T-helper 1 cell (primary cell): ENCODE measurements around the gene TMTC2.
"Not testable (repeated sequence)": the region's sequence is repeated elsewhere in the genome, so short reads cannot be mapped to it uniquely, and the experiment has no call there.

Experiments
- DNase-seq, 5 donors: peaks; one replicate each; pipeline ENCODE4 v3.0.0-alpha.2; 2012 to 2020

Gene TMTC2

GRCh38 chr12:82728710-82729109 is 42.0 kb downstream of the TMTC2 start:
- no peak for DNase-seq

DNA sequence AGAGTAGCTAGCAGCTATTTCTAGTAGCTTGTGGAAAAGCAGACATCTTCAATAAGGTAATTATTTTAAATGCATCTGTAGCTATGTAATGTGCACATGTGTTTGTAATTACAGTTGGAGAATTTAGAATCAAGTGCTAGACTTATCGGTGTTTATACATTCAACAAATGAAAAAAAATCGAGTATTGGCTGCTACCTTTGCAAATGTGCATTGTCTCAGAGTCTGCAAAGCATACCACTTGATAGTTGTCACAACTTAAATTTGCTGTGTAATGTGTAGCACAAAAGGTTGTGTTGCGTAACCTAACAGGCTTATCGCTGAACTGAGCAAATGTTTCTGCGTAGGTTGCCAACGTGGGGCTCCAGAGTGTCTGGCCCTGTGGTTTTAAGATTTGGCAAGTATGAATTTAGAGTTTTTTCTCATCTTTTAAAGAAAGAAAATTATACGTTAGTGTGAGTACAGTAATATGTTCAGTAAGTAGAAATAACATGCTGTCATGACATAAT is 44.3 kb downstream of the TMTC2 start:
- DNase-seq, result no peak

DNA sequence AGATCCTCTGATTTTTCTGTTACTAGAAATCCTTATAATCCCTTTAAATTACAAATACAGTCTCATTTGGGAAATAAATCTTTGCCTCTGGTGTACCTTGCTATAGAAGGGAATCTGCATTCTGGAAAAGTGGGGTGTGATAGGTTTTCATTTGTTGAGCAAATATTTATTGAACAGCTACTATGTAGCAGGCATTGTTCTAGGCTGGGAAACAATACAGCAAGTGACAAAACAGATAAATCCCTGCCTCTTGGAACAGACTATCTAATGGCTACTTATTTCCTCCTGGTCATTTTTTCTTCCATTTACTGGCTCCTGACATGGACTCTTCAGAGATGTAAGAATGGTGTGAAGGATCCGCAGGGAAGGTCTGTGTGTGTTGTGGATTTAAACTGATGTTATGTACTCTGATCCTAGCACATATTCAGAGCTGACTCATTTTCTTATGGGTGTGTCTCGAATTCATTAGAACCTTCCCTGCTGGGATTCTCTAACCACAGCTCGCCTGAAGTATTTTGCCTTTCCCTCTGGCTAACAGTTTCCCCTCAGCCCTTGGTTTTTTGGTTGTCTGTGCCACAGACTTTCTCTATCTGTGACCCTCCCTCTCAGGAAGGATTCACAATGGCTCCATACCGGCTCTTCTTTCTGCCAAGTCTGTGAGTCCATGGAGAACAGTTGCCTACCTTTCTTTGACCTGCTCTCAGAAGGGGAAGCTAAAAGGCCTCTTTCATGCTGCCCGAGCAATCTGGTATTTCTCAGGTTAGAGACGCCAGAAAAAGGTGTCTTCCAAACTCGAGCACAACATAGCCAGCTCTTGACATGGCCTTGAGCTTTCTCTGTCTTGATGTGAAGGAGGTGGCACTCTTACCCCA is 53.7 kb downstream of the TMTC2 start:
- no peak for DNase-seq

DNA sequence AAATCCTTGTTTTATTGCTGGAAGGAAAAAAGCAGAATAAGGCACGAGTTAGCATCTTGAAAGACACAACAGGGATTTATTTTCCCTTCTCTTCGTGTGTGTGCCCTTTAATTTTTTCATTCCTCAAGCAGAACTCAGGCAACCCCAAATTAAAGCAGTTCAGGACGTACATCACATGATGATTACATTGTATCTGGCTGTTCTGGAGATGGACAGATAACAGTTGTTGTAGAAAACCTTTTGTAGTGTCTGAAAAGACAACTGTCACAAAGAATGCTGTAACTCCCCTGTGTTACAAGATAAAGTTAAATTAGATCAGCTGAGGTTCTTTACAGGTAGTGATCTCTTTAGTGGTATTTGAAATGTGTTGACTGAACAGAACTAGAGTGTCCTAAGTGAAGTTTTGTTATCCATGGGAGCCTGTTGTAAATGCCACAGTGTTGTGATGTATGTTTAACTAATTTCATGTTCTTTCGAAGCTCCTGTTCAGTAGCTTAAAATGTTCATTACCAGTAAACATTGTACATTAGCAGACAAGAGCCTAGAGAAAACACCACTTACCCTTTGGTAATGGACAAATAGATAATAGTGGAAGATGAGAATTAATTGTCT is 58.5 kb downstream of the TMTC2 start:
- DNase-seq, result no peak

DNA sequence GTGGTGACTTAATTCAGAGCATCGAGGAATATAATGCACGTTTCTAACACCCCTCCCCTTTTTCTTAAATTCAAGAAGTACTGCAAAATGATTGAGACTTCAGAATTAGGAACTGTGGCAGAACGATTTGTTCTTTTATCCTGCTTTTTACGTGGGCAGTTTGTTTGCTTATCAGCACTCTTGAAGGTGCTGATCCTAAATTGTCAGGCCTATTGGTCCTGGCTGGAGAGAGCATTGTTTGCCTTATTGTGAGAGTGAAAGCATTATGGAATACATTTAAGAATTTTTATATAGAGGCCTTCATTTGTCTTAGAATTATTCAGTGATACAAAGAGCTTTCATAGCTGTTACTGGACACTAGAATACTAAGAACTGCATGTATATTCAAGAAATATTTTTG is 59.1 kb downstream of the TMTC2 start:
- no peak for DNase-seq

DNA sequence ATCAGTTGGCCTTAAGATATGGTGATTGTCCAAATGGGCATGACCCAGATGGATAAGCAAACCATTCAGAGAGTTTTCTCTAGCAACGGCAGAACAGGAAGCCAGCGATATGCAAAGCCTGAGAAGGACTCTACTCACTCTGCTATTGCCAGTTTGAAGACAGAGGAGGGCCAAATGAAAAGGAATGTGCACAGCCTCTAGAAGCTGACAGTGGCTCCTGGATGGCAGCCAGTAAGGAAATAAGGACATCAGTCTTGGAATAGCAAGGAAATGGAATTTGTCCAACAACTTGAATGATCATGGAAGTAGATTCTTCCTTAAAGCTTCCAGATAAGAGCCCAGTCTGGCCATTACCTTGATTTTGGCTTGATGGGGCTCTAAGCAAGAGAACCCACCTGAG is 60.0 kb downstream of the TMTC2 start:
- no peak for DNase-seq

GRCh38 chr12:82749015-82749414 is 62.3 kb downstream of the TMTC2 start:
- DNase-seq, result no peak

DNA sequence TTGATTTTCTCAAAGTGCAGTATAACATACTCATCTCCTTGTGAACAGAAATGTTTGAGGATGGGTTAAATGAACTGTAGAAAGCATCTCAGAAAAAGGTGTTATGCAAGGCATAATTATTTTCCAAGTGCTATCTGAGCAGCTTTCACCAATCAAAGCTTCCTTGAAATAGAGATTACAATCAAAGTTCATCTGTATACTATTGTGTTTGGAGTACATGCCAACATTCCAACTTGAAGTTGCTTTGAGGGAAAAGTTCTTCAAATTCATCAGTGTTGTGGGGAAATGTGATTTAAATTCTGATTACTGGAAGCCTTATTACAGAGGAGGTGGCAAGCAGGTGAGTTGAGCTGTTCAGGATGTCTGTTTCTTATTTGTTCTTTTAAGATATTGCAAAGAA is 68.2 kb downstream of the TMTC2 start:
- DNase-seq, result no peak

- DNase-seq, result no peak
These were observed 69.6 kb downstream of the TMTC2 start for GRCh38 chr12:82756303-82756702.

GRCh38 chr12:82757059-82757458 is 70.4 kb downstream of the TMTC2 start:
- no peak for DNase-seq

GRCh38 chr12:82757656-82758055 is 71.0 kb downstream of the TMTC2 start:
- DNase-seq, result no peak

- DNase-seq, result no peak
These were observed 72.1 kb downstream of the TMTC2 start for GRCh38 chr12:82758749-82759330.

GRCh38 chr12:82760423-82760822 is 73.7 kb downstream of the TMTC2 start:
- no peak for DNase-seq

DNA sequence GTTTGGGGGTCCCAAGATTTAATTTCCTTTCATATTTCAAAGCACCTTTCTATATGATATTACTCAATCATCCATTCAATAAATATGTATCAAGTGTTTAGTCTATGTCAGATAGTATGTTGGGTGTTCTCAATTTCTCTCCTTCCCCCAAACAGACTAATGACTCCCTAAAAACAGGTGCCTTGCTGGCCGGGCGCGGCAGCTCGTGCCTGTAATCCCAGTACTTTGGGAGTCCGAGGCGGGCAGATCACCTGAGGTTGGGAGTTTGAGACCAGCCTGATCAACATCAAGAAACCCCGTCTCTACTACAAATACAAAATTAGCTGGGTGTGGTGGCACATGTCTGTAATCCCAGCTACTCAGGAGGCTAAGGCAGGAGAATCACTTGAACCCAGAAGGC is 78.5 kb downstream of the TMTC2 start:
- not testable (repeated sequence) for DNase-seq

DNA sequence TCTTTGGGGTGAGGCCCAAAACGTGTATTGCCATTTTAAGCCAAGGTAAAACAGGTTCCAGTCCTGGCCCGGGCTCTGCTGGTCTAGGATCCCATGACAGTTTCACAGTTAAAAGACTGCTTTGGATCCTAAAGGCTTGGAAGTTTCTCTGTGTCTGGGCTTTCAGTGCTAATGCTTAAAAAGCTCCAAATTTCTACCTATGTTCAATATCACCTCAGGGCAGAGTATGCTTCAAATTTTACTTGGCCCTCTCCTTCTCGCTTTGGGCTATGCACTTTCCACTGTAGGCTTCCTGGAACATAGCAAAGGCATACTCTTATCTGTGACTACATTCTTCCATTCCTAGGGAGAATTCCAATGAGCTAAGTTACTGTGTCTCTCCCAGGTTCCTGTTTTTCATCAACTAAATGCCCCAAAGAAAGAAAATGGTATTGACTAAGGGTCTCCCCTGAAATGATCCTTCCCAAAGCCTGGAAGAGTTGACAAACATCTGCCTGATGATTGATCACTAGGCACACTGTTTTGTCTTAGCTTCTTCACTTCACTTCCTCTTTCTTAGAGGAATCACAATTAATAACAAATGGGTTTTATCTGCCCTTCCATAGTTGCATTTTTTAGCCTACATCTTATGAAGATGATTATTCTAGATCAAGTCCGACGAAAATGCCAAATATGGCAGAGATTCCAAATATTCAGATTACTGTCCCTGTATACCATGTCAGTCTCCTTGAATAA is 79.4 kb downstream of the TMTC2 start:
- no peak for DNase-seq

DNA sequence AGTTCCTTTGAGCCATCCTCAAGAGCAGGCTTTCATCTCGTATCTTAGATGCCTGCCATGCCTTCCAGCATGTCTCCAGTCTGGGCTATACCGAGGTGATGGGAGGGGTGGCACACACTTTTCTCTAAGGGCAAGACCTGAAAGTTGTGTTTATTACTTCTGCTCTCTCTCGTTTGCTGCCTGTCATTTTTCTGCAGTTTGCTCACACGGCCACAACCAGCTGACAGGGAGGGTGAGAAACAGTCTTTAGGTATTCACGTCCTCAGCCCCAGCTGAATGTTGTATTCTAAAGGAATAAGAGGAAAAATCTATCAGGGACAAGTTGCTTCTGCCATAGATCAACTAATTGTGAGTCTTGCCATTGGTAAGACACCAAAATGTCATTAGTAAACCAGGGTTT is 88.0 kb downstream of the TMTC2 start:
- no peak for DNase-seq

DNA sequence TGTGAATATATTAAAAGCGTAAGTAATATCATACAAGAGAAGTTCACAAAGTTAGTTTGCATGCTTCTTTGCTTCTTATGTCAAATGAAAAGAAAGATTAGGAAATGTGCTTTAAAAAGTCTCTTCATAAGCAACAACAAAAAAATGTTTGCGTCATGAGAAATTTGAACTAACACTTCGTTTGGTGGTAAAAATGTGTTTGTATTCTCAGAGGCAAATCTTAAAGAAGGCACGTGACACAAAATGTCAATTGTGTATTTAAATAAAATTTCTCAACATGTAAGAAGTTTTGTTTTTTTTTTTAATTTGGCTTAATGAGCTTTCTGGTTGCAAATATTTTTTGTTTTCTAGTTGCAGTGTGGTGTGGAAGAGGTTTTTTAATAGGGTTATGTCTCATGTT is 93.8 kb downstream of the TMTC2 start:
- no peak for DNase-seq

GRCh38 chr12:82781309-82781997 is 94.7 kb downstream of the TMTC2 start:
- no peak for DNase-seq

- DNase-seq, result no peak
These were observed 96.7 kb downstream of the TMTC2 start for GRCh38 chr12:82783435-82783834.

GRCh38 chr12:82787016-82787415 is 100.3 kb downstream of the TMTC2 start:
- no peak for DNase-seq

- no peak for DNase-seq
These were observed 101.9 kb downstream of the TMTC2 start for GRCh38 chr12:82788594-82788993.

GRCh38 chr12:82789674-82790073 is 103.0 kb downstream of the TMTC2 start:
- DNase-seq, result no peak
